Astrocyte of the hippocampus (primary cell): Measurements from ENCODE around the gene ATG9A.

Experiments
- DNase-seq: peaks from one replicate; pipeline ENCODE4 v3.0.0; 2011; ENCODE audit warnings: low read depth, low spot score

Gene ATG9A

GRCh38 chr2:219176818-219177551, 52.5 kb downstream of the ATG9A start, which contains the start of gene CNPPD1:
Gene CNPPD1 (minus strand): TSS chr2:219176925. CDS start chr2:219176828, 97 bp downstream.
- DNase-seq: peak; percentile 91

- DNase-seq: peak; percentile 73
These were observed 53.3 kb downstream of the ATG9A start for GRCh38 chr2:219175928-219176817.

- no peak for DNase-seq
These were observed 54.0 kb downstream of the ATG9A start for GRCh38 chr2:219175486-219175885.

GRCh38 chr2:219174801-219175200, 54.6 kb downstream of the ATG9A start:
- DNase-seq: no peak

- DNase-seq: no peak
These were observed 55.3 kb downstream of the ATG9A start for GRCh38 chr2:219174146-219174545.

- no peak for DNase-seq
These were observed 56.3 kb downstream of the ATG9A start for GRCh38 chr2:219173176-219173575.

GRCh38 chr2:219172231-219173154, 56.9 kb downstream of the ATG9A start:
- DNase-seq: no peak

- DNase-seq: peak; percentile 76
These were observed 58.2 kb downstream of the ATG9A start for GRCh38 chr2:219171231-219171651.

- no peak for DNase-seq
These were observed 59.3 kb downstream of the ATG9A start, which contains the start of gene SLC23A3 for GRCh38 chr2:219169930-219170654. Gene SLC23A3 (minus strand): TSS chr2:219170029. CDS start chr2:219169984, 45 bp downstream.
